DMS114 treated with DMSO at 0.1 percent for 48 hours (cell line): ENCODE measurements around the gene CACNG7.
A peak's percentile ranks its signal among the peaks of the same experiment; 100 is the strongest.
"Not testable (repeated sequence)": the region's sequence is repeated elsewhere in the genome, so short reads cannot be mapped to it uniquely, and the experiment has no call there.

Experiments
- DNase-seq: peaks from one replicate; lab custom pipeline; 2025; ENCODE audit not compliant: unreplicated experiment; lab: John Stamatoyannopoulos, UW

Gene CACNG7

DNA sequence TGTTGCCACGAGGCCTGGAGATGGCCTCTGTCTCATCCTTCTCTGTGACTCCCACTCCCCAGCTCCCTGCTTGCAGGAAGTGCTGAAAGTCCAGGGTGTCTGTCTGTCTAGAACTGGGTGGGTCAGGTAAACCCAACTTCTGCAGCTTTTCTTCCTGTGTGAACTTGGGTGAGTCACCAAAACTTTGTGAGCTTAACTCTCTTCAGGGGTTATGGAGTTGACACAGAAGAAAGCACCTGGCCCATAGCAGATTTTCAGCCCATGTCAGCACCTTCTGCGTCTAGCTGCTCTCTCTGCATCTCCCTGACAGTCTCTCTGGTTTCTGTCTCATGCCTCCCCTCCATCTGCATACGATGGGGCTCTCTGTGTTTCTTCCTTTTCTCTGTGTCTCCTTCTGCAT lies 4.2 kb upstream of the CACNG7 start:
- DNase-seq: no peak

- no peak for DNase-seq
Measured at GRCh38 chr19:53905787-53906186, 3.3 kb upstream of the CACNG7 start.

DNA sequence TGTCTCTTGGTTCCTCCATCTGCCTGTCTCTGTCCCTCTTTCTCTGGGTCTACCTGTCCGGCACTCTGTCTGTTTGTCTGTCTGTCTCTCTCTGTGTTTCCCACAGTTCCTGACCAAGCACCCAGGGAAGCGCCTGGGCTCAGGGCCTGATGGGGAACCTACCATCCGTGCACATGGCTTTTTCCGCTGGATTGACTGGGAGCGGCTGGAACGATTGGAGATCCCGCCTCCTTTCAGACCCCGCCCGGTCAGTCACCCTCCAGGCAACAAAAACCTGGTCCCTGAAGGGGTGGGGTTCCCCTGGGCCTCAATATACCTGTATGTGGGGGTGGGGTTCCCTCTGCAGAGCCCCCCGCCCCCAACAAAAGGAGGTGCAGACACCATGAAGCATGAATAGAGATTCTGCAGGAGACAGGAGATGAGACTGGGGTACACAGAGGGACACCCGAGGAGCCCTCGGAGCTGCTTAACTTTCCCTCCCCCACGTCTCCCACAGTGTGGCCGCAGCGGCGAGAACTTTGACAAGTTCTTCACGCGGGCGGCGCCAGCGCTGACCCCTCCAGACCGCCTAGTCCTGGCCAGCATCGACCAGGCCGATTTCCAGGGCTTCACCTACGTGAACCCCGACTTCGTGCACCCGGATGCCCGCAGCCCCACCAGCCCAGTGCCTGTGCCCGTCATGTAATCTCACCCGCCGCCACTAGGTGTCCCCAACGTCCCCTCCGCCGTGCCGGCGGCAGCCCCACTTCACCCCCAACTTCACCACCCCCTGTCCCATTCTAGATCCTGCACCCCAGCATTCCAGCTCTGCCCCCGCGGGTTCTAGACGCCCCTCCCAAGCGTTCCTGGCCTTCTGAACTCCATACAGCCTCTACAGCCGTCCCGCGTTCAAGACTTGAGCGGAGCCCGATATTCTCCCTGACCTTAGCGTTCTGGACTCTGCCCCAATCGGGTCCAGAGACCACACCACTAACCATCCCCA lies 2.6 kb upstream of the CACNG7 start:
- DNase-seq: no peak

GRCh38 chr19:53907193-53907581 lies 1.9 kb upstream of the CACNG7 start:
- no peak for DNase-seq

DNA sequence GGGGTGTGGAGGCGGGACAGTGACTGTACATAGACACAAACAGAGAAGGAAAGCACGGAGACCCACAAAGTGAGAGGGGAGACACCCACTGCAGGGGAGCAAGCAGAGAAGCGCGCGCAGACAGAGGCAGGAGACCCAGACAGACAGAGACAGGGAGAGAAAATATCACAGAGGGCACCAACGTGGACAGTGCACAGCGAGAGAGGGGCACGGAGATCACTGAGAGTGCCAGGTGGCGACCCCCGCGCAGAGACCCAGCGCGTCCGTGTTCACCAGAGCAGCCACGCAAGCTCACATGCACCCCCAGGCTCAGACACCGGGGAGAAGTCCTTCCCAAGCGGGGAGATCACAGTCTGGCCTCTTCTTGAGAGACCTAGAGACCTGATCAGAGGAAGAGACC lies 1.4 kb upstream of the CACNG7 start:
- DNase-seq: no peak

- peak; percentile 67 for DNase-seq
Measured at GRCh38 chr19:53908106-53908934, 758 bp upstream of the CACNG7 start.

GRCh38 chr19:53909471-53910169 lies 542 bp downstream of the CACNG7 start:
- DNase-seq: no peak

- DNase-seq: no peak
Measured at GRCh38 chr19:53910170-53910518, 1.1 kb downstream of the CACNG7 start.

DNA sequence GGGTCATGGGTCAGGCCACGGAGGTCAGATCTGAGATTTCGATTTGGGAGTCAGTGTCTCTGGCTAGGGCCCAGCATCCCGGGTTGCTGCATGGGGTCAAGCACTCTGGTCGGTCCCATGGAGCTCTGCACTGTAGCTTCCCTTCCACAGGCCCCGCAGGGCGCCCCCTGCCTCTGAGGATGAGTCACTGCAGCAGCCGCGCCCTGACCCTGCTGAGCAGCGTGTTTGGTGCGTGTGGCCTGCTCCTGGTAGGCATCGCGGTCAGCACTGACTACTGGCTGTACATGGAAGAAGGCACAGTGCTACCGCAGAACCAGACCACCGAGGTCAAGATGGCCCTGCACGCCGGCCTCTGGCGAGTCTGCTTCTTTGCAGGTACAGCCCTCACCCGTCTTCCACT lies 3.6 kb downstream of the CACNG7 start:
- DNase-seq: no peak

DNA sequence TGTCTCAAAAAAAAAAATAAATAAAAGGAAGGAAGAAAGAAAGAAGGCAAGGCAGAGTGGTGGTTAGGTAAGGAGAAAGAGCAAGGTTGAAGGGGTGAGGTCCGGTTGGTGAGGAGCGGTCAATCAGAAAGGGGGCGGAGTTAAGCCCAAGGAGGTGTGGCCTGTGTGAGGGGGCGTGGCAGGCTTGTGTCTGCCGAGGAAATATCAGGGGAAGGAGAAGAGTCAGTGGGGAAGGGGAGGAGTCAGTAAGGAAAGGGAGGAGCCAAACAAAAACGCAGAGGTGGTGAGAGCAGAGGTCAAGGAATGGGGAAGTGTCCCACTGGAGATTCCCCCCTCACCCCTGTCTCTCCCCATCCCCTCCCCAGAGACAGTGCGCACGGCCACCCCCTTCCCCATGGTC lies 5.9 kb downstream of the CACNG7 start:
- DNase-seq: no peak

DNA sequence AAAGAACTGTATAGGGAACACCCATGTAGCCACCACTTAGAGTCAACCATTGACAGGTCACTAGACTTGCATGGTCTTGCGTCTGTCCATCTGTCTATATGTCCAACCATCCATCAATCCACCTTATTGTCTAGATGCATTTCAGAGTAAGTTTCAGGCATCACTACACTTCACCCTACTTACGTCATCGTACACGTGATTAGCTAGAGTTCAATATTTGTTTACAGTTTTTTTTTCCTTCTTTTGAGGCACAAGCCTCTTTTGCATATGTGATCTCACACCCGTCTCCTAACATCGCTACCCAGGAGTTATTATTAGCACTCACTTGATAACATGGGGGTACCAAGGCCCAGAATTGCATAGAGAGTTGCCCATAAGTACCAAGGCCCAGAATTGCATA lies 6.9 kb downstream of the CACNG7 start:
- DNase-seq: no peak

- no peak for DNase-seq
Measured at GRCh38 chr19:53917356-53917755, 8.3 kb downstream of the CACNG7 start.

DNA sequence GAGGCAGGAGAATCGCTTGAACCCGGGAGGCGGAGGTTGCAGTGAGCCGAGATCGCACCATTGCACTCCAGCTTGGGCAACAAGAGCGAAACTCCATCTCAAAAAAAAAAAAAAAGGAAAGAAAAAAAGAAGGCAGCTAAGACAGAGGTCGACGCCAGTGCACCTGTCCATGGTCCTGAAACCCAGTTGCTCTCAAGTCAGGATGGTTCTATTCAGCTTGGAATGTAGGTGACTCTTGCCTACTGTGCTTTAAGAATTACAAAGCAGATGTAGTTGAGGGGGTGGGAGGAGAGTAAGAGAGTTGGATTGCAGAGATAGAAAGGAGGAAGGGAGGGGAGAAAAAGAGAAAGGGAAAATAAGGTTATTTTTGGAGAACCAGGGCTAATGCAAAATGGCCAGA lies 18.7 kb downstream of the CACNG7 start:
- DNase-seq: no peak

DNA sequence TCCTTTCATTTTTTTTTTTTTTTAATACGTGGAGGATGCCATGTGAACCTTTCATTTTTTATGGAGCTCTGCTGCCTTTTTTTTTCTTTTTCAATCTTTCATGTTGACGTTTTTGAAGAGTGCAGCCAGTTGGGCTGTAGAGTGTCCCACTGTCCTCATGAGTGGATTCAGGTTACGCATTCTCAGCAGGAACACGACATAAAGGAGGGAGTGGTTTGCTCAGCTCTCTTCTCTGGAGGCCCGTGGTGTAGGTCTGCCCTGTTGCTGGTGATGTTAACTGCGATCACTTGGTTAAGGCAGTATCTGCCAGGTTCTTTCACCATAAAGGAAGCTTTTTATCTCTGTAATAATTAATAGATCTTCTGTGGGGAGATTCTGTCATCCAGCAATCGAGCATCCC lies 27.0 kb downstream of the CACNG7 start:
- no peak for DNase-seq

GRCh38 chr19:53942001-53942786 lies 33.1 kb downstream of the CACNG7 start:
- no peak for DNase-seq

DNA sequence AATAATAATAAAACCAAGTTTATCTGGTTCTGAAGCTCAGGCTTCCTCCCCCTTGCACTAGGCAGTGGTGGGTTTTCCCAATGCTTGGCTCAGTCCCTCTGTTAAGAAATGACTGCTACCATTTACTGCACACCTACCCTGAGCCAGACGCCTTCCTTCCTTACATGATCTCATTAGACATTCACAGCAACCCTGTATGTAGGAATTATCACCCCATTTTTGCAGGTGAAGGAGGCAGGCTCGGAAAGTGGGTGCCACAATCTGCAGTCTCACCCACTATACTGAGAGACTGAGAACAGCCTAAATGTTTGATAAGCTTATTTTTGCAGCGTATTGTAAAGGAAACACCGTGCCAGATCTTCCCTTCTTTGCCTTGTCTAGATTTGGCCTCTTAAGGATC lies 35.3 kb downstream of the CACNG7 start:
- DNase-seq: no peak

DNA sequence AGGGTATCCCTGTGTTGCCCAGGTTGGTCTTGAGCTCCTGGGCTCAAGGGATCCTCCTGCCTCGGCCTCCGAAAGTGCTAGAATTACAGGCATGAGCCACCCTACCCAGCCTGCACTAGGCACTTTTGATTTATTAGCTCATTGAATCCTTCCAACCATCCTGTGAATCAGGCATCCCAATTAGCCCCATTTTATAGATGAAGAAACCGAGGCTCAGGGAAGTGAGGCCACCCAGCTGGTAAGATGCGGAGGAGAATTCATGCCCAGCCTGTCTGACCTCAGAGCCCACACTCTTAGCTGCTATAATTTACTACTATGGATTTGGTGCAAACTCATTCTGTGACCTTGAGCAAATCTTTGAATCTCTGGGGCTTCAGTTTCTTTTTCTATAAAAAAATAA lies 35.9 kb downstream of the CACNG7 start:
- no peak for DNase-seq

GRCh38 chr19:53945441-53945840 lies 36.4 kb downstream of the CACNG7 start:
- no peak for DNase-seq

- DNase-seq: no peak
Measured at GRCh38 chr19:53945998-53946397, 36.9 kb downstream of the CACNG7 start.

DNA sequence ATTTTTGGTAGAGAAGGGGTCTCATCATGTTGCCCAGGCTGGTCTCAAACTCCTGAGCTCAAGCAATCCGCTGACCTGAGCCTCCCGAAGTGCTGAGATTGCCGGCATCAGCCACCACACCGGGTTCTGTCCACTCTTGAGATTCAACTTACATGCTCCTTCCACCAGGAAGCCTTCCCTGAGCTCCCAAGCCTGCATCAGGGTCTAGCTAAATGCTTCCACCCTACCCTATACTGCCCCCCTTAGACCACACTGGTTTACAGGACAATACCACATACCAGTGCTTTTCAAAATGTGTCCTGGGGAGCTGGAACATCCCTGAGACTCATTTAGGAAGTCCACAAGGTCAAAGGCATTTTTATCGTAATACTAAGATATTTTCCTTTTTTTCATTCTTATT lies 38.5 kb downstream of the CACNG7 start:
- DNase-seq: peak; percentile 15

DNA sequence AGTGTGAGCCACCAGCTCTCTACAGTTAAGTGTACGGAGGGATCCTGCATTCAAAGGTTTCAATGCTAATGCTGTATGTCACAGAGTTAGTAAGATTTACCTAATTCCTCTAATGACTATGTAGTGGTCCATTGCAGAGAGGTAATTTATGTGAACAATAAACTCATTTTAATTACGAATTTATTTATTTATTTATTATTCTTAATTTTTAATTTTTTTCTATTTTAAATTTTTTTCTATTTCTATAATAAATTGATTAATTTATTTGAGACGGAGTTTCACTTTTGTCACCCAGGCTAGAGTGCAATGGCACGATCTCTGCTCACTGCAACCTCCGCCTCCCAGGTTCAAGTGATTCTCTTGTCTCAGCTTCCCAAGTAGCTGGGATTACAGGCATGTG lies 39.5 kb downstream of the CACNG7 start:
- not testable (repeated sequence) for DNase-seq
